HEK293 (cell line): ENCODE data around the gene SH3BP4.

Experiments used
- CTCF ChIA-PET: fragments of 350-600 bp; formaldehyde crosslinking; extraction: SDS; loops from one replicate; lab custom pipeline; 2021; ENCODE audit warnings: antibody characterized with exemption; lab: Yijun Ruan, JAX
- POLR2A ChIA-PET: fragments of 300-600 bp; formaldehyde crosslinking; extraction: SDS; loops from one replicate; lab custom pipeline; 2020; ENCODE audit warnings: antibody characterized with exemption, inconsistent platforms; lab: Yijun Ruan, JAX
- H3K27ac ChIP-seq: fragments of 200-500 bp; sonication (Bioruptor generic); 2 replicates; pipeline ENCODE4 v1.5.1; 2014; ENCODE audit warnings: low read depth, low read length, control low read depth, inconsistent platforms; ENCODE audit errors: extremely low read depth
- H3K36me3 ChIP-seq, 2 experiments: fragments of 200-500 bp in 1 of 2; sonication (Bioruptor generic) in 1 of 2; 1 replicate in 1 of 2; 2 replicates in 1 of 2; pipeline ENCODE4 v1.5.1; 2014 to 2017; ENCODE audit warnings: inconsistent platforms in 2 of 2, low read length in 2 of 2; ENCODE audit not compliant: control insufficient read depth in 2 of 2, insufficient read depth in 1 of 2
- H3K4me1 ChIP-seq: fragments of 200-500 bp; sonication (Bioruptor generic); 2 replicates; pipeline ENCODE4 v1.5.1; 2014; ENCODE audit warnings: mild to moderate bottlenecking, low read length, inconsistent platforms; ENCODE audit not compliant: control insufficient read depth, insufficient read depth
- H3K4me3 ChIP-seq: 2 replicates; pipeline ENCODE4 v1.5.1; 2011; ENCODE audit warnings: low read depth, mild to moderate bottlenecking, control low read depth, low read length, moderate library complexity
- H3K9me3 ChIP-seq: fragments of 200-500 bp; sonication (Bioruptor generic); 2 replicates; pipeline ENCODE4 v1.5.1; 2014; ENCODE audit warnings: low read depth, low read length, inconsistent platforms; ENCODE audit not compliant: control insufficient read depth, insufficient read depth
- GFI1B ChIP-seq: fragments of 450-650 bp; formaldehyde crosslinking; IDR thresholded peaks from 2 replicates; pipeline ENCODE4 v1.5.1; 2016; ENCODE audit warnings: missing biosample characterization, missing genetic modification characterization
- HOXA7 ChIP-seq: sonication (generic); formaldehyde crosslinking; IDR thresholded peaks from 2 replicates; pipeline ENCODE4 v1.8.1; 2022; ENCODE audit warnings: missing genetic modification reagents, borderline replicate concordance
- MEIS1 ChIP-seq: sonication (generic); formaldehyde crosslinking; IDR thresholded peaks from 2 replicates; pipeline ENCODE4 v1.8.1; 2022; ENCODE audit warnings: missing genetic modification reagents, mild to moderate bottlenecking, borderline replicate concordance
- SALL2 ChIP-seq: fragments of 450-650 bp; formaldehyde crosslinking; IDR thresholded peaks from 2 replicates; pipeline ENCODE4 v1.5.0; 2017; ENCODE audit warnings: missing biosample characterization, mild to moderate bottlenecking, missing genetic modification characterization, borderline replicate concordance
- SCRT1 ChIP-seq: fragments of 450-650 bp; formaldehyde crosslinking; IDR thresholded peaks from 2 replicates; pipeline ENCODE4 v1.5.1; 2016; ENCODE audit warnings: missing biosample characterization, missing genetic modification characterization, borderline replicate concordance
- SP7 ChIP-seq: fragments of 450-650 bp; formaldehyde crosslinking; IDR thresholded peaks from 2 replicates; pipeline ENCODE4 v1.5.1; 2016; ENCODE audit warnings: missing biosample characterization, missing genetic modification characterization
- TRIM28 ChIP-seq: IDR thresholded peaks from 2 replicates; pipeline ENCODE4 v1.6.1; 2011; ENCODE audit warnings: low read length, control low read depth, borderline replicate concordance
- ZBTB17 ChIP-seq: fragments of 450-650 bp; formaldehyde crosslinking; IDR thresholded peaks from 2 replicates; pipeline ENCODE4 v1.5.1; 2016; ENCODE audit warnings: missing biosample characterization, missing genetic modification characterization
- ZBTB48 ChIP-seq: fragments of 450-650 bp; formaldehyde crosslinking; IDR thresholded peaks from 2 replicates; pipeline ENCODE4 v1.5.1; 2016; ENCODE audit warnings: missing biosample characterization, missing genetic modification characterization
- ZFP3 ChIP-seq: fragments of 450-650 bp; formaldehyde crosslinking; IDR thresholded peaks from 2 replicates; pipeline ENCODE4 v1.5.1; 2016; ENCODE audit warnings: low read depth, missing biosample characterization, missing genetic modification characterization
- ZFP37 ChIP-seq: fragments of 450-650 bp; formaldehyde crosslinking; IDR thresholded peaks from 2 replicates; pipeline ENCODE4 v1.5.1; 2016; ENCODE audit warnings: missing biosample characterization, missing genetic modification characterization
- ZIC2 ChIP-seq: fragments of 450-650 bp; formaldehyde crosslinking; IDR thresholded peaks from 2 replicates; pipeline ENCODE4 v1.5.1; 2016; ENCODE audit warnings: missing biosample characterization, missing genetic modification characterization
- ZNF157 ChIP-seq: fragments of 450-650 bp; formaldehyde crosslinking; IDR thresholded peaks from 2 replicates; pipeline ENCODE4 v1.5.1; 2016; ENCODE audit warnings: missing biosample characterization, missing genetic modification characterization
- ZNF169 ChIP-seq: fragments of 450-650 bp; formaldehyde crosslinking; IDR thresholded peaks from 2 replicates; pipeline ENCODE4 v1.5.1; 2016; ENCODE audit warnings: missing biosample characterization, missing genetic modification characterization
- ZNF174 ChIP-seq: fragments of 450-650 bp; formaldehyde crosslinking; IDR thresholded peaks from 2 replicates; pipeline ENCODE4 v1.5.0; 2017; ENCODE audit warnings: missing biosample characterization, mild to moderate bottlenecking, missing genetic modification characterization
- ZNF19 ChIP-seq: fragments of 450-650 bp; formaldehyde crosslinking; IDR thresholded peaks from 2 replicates; pipeline ENCODE4; 2016; ENCODE audit warnings: missing biosample characterization, missing genetic modification characterization, low read depth
- ZNF335 ChIP-seq: fragments of 450-650 bp; formaldehyde crosslinking; conservative IDR thresholded peaks from 2 replicates; pipeline ENCODE4 v1.5.1; 2016; ENCODE audit warnings: missing biosample characterization, missing genetic modification characterization
- ZNF354C ChIP-seq: fragments of 450-650 bp; formaldehyde crosslinking; IDR thresholded peaks from 2 replicates; pipeline ENCODE4 v1.5.1; 2016; ENCODE audit warnings: missing biosample characterization, missing genetic modification characterization, low read depth, borderline replicate concordance
- ZNF433 ChIP-seq: fragments of 450-650 bp; formaldehyde crosslinking; IDR thresholded peaks from 2 replicates; pipeline ENCODE4 v1.5.1; 2016; ENCODE audit warnings: missing biosample characterization, missing genetic modification characterization, low read depth
- ZNF521 ChIP-seq: fragments of 450-650 bp; formaldehyde crosslinking; IDR thresholded peaks from 2 replicates; pipeline ENCODE4 v1.5.1; 2017; ENCODE audit warnings: missing biosample characterization, mild to moderate bottlenecking, missing genetic modification characterization
- ZNF571 ChIP-seq: fragments of 450-650 bp; formaldehyde crosslinking; IDR thresholded peaks from 2 replicates; pipeline ENCODE4 v1.5.0; 2017; ENCODE audit warnings: missing biosample characterization, missing genetic modification characterization
- ZNF596 ChIP-seq: fragments of 450-650 bp; IDR thresholded peaks from 2 replicates; pipeline ENCODE4 v1.5.0; 2018; ENCODE audit warnings: missing biosample characterization, mild to moderate bottlenecking, missing genetic modification characterization, moderate library complexity
- ZNF626 ChIP-seq: fragments of 450-650 bp; sonication (Bioruptor Pico); formaldehyde crosslinking; IDR thresholded peaks from 2 replicates; pipeline ENCODE4 v1.5.1; 2018; ENCODE audit warnings: missing biosample characterization, missing genetic modification characterization, inconsistent platforms
- ZNF76 ChIP-seq: fragments of 450-650 bp; formaldehyde crosslinking; IDR thresholded peaks from 2 replicates; pipeline ENCODE4; 2016; ENCODE audit warnings: low read depth, missing biosample characterization, missing genetic modification characterization, borderline replicate concordance
- TF ChIP-seq, protein P1 (sequence below): fragments of 450-650 bp; formaldehyde crosslinking; IDR thresholded peaks from 2 replicates; pipeline ENCODE4 v1.5.1; 2016; ENCODE audit warnings: missing biosample characterization, missing genetic modification characterization
- TF ChIP-seq, protein P2 (sequence below): fragments of 450-650 bp; formaldehyde crosslinking; IDR thresholded peaks from 2 replicates; pipeline ENCODE4 v1.5.1; 2016; ENCODE audit warnings: missing biosample characterization, missing genetic modification characterization
- TF ChIP-seq, protein P3 (sequence below): fragments of 450-650 bp; formaldehyde crosslinking; IDR thresholded peaks from 2 replicates; pipeline ENCODE4 v1.5.1; 2016; ENCODE audit warnings: missing biosample characterization, missing genetic modification characterization

SH3BP4 gene

DNA sequence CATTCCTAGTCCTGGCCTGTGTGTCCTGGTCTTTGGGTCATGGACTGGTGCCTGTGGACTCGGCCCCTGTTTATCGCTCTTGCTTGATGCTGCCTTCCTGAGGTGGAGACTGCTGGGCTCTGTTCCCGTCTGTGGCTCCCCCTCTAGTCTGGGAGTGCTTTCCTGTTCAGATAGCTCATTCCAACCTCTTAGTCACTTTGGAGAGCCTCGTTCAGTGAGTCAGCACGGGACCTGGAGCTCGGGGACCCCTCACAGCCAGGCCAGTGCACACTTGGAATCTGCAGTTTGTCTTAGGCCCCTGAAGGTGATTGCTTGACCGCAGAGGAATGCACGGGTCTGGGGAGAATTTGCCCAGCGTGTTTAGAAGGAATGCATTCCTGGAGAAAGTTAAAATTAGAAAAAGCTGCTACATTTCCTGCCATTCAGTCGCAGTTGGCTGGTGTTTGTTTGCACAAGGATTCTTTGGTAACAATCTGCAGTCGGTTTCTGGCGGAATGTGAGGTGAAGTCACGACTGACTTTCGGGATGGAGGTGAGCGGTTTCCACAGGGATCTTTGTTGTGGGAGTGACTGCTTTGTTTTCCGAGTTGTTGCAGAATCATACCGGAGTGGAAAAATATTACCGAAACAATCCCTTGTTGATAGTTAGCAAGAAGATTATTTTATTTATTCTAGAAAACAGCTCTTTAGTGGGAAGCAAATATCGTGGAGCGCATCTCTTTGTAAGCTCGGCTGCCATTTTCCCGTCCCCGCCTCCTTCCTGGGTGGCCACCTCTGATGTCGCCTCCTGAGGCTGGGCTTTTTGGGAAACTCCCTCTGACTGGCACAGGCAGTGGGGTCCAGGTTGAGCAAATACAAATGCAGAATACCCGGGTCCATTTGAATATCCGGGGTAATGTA is 29.6 kb downstream of the SH3BP4 start (continued):
- TF ChIP-seq TRIM28 (peak; percentile 78; the same call in 1 of the 2 replicates), ZNF626 (no peak), ZBTB48 (tag by site-specific recombination) (peak; percentile 49; the same call in 1 of the 2 replicates), ZNF335 (peak; percentile 37; the same call in 1 of the 2 replicates), ZIC2 (tag by site-specific recombination) (peak; percentile 15; the same call in 1 of the 2 replicates), ZBTB17 (peak; percentile 53), SALL2 (tag by site-specific recombination) (no peak), ZFP37 (no peak), SP7 (tag by site-specific recombination) (peak; percentile 52; the same call in 1 of the 2 replicates)
- TF ChIP-seq, protein P1, sequence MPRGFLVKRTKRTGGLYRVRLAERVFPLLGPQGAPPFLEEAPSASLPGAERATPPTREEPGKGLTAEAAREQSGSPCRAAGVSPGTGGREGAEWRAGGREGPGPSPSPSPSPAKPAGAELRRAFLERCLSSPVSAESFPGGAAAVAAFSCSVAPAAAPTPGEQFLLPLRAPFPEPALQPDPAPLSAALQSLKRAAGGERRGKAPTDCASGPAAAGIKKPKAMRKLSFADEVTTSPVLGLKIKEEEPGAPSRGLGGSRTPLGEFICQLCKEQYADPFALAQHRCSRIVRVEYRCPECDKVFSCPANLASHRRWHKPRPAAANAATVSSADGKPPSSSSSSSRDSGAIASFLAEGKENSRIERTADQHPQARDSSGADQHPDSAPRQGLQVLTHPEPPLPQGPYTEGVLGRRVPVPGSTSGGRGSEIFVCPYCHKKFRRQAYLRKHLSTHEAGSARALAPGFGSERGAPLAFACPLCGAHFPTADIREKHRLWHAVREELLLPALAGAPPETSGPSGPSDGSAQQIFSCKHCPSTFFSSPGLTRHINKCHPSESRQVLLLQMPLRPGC (tag by site-specific recombination): peak; percentile 54; the same call in 1 of the 2 replicates

DNA sequence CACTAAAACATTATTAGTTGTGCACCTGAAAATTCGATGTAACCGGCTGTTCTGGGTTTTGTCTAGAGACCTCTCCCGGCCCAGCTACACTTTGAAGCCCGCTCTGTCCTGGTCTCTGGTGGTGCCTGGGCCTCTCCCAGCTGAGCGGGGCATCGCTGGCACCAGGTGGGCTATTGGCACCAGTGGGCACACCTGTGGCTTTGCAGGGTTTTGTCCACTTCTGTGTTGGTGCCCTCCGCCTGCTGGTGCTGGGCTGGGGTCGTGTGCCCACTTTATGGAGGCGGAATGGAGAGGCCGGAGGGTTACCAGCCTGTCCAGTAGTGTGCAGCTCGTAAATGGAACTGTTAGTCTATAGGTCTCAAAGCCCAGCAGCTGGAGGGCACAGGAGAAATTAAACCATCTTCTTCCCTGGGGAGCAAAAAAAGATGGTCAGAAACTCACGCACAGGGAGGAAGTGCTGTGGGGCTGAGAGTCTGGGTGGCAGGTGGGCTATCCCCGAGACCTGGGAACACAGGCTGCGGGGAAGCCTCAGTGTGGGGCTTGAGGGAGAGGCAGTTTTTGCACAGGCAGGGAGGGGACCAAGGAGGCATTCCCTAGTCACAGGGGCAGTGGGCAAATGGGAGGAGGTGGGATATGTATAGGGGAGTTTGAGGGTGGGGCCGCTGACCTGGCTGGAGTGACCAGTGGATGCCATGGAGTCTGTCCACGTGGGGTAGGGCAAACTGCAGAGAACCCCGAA is 30.4 kb downstream of the SH3BP4 start:
- H3K9me3 ChIP-seq: no peaks in the 10 kb centered on the region
- H3K36me3 ChIP-seq: peaks cover 0 to 4% of the 10 kb centered on the region in 2 experiments; a peak in 1 of 3 replicates
- H3K4me3 ChIP-seq: no peak overlapping the region; the same call in 1 of the 2 replicates
- peak overlapping the region; percentile 45; the same call in 1 of the 2 replicates for H3K27ac ChIP-seq
- no peak for TF ChIP-seq GFI1B (tag by site-specific recombination)
- TF ChIP-seq ZNF169 (tag by site-specific recombination): no peak
- no peak for TF ChIP-seq ZNF571 (tag by site-specific recombination)
- TF ChIP-seq SCRT1 (tag by site-specific recombination): peak; percentile 38; the same call in 1 of the 2 replicates
- TF ChIP-seq, protein P2, sequence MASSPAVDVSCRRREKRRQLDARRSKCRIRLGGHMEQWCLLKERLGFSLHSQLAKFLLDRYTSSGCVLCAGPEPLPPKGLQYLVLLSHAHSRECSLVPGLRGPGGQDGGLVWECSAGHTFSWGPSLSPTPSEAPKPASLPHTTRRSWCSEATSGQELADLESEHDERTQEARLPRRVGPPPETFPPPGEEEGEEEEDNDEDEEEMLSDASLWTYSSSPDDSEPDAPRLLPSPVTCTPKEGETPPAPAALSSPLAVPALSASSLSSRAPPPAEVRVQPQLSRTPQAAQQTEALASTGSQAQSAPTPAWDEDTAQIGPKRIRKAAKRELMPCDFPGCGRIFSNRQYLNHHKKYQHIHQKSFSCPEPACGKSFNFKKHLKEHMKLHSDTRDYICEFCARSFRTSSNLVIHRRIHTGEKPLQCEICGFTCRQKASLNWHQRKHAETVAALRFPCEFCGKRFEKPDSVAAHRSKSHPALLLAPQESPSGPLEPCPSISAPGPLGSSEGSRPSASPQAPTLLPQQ: no peak
- ChIA-PET POLR2A (interaction anchor here (0.5 to 1.8 kb wide), 8 partner anchors 10 to 102 kb away, joined by 3 to 13 read pairs (median 4); no protein-coding TSS in a partner anchor), CTCF (interaction anchor here (0.5 to 1.4 kb wide), 3 partner anchors 35 to 293 kb away, joined by 3 to 7 read pairs (median 3); no protein-coding TSS in a partner anchor)
- peaks cover 27% of the 10 kb centered on the region for H3K4me1 ChIP-seq

DNA sequence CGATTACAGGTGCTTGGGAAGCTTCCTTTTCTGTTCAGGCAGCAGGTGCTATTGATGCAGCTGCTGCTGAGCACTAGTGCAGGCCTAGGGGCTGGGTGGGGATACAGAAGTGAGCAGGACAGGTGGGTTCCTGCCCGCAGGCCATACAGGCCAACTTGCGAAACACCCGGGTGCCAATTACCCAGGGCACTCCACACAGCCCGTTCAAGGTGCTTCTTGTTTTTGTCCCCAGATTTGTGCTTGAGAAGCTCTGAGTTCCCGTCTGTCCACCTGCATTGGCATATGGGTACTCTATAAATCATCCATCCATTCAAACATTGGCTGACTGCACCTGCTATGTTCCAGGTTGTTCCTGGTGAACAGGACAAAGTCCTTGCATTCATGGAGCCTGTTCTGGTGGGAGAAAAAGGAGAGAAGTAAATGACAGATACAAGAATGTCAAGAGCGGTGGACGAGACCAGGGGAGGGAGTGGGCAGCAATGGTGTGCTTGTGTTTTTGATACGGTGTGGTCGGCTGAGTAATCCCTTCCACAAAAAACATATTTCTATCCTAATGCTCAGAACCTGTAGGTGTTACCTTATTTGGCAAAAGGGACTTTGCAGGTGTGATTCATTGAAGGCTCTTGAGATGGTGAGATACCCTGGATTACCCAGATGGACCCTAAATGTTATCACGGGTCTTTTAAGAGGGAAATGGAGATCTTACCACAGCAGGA is 31.4 kb downstream of the SH3BP4 start:
- peaks cover 27% of the 10 kb centered on the region for H3K4me1 ChIP-seq
- ChIA-PET CTCF (no interaction called here), POLR2A (no interaction called here)
- peaks cover 0 to 4% of the 10 kb centered on the region in 2 experiments; a peak in 1 of 3 replicates for H3K36me3 ChIP-seq
- no peak overlapping the region for H3K27ac ChIP-seq
- H3K4me3 ChIP-seq: no peak overlapping the region
- no peaks in the 10 kb centered on the region for H3K9me3 ChIP-seq
- no peak for TF ChIP-seq MEIS1 (CRISPR knock-in tag)
- no peak for TF ChIP-seq ZNF433
- no peak for TF ChIP-seq ZNF76 (tag by site-specific recombination)
- TF ChIP-seq ZNF157 (tag by site-specific recombination): no peak
- TF ChIP-seq TRIM28: no peak
- no peak for TF ChIP-seq ZFP3 (tag by site-specific recombination)
- no peak for TF ChIP-seq ZNF596 (tag by site-specific recombination)
- TF ChIP-seq ZNF174 (tag by site-specific recombination): no peak
- no peak for TF ChIP-seq ZNF521 (tag by site-specific recombination)
- TF ChIP-seq, protein P3, sequence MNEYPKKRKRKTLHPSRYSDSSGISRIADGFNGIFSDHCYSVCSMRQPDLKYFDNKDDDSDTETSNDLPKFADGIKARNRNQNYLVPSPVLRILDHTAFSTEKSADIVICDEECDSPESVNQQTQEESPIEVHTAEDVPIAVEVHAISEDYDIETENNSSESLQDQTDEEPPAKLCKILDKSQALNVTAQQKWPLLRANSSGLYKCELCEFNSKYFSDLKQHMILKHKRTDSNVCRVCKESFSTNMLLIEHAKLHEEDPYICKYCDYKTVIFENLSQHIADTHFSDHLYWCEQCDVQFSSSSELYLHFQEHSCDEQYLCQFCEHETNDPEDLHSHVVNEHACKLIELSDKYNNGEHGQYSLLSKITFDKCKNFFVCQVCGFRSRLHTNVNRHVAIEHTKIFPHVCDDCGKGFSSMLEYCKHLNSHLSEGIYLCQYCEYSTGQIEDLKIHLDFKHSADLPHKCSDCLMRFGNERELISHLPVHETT (tag by site-specific recombination): no peak
- TF ChIP-seq ZNF19 (tag by site-specific recombination): no peak
- TF ChIP-seq HOXA7: no peak
- TF ChIP-seq ZNF571 (tag by site-specific recombination): no peak
- TF ChIP-seq ZNF354C (tag by site-specific recombination): no peak
